Esophagus muscularis mucosa (tissue), 4 donors: ENCODE measurements around the gene ARHGAP15. TPM values are rescaled to one million over a fixed set of nuclear protein-coding genes. Genes with fewer than 3 reads are reported as not detected.

ENCODE experiments used
- DNase-seq: peaks from one replicate; pipeline ENCODE4 v3.0.0-alpha.2; 2017; ENCODE audit errors: extremely low spot score
- H3K27ac ChIP-seq, 4 donors: fragments of 200-600 bp; sonication (generic); replicated peaks in 1 of 4; 1 replicate in 3 of 4; 2 replicates in 1 of 4; pipeline ENCODE4 v1.5.1; 2016 to 2019; ENCODE audit warnings: mild to moderate bottlenecking in 1 of 4
- H3K27me3 ChIP-seq, 4 donors: fragments of 200-600 bp; sonication (generic); one replicate each; pipeline versions ENCODE4 v1.5.1 to v1.6.0; 2016 to 2019
- H3K36me3 ChIP-seq, 4 donors: fragments of 200-600 bp; sonication (generic); one replicate each; pipeline ENCODE4 v1.5.1; 2016 to 2019
- H3K4me1 ChIP-seq, 4 donors: fragments of 200-600 bp; sonication (generic); one replicate each; pipeline ENCODE4 v1.5.1; 2016 to 2019
- H3K4me3 ChIP-seq, 4 donors: fragments of 200-600 bp; sonication (generic); 1 replicate in 2 of 4; 2 replicates in 2 of 4; pipeline ENCODE4 v1.5.1; 2016 to 2019; ENCODE audit warnings: mild to moderate bottlenecking in 4 of 4, moderate library complexity in 1 of 4
- H3K9me3 ChIP-seq, 4 donors: fragments of 200-600 bp; sonication (generic); 1 replicate in 3 of 4; 2 replicates in 1 of 4; pipeline ENCODE4 v1.5.1; 2016 to 2019
- CTCF ChIP-seq, 3 experiments: fragments of 200-600 bp in 2 of 3; fragments of 450-650 bp in 1 of 3; sonication (generic) in 2 of 3; IDR thresholded peaks; one replicate each; pipeline ENCODE4 v1.5.1; 2017 to 2019; ENCODE audit warnings: antibody characterized with exemption in 3 of 3, mild to moderate bottlenecking in 2 of 3, moderate library complexity in 1 of 3
- EP300 ChIP-seq: sonication (generic); formaldehyde crosslinking; IDR thresholded peaks from one replicate; pipeline ENCODE4 v1.6.1; 2017; ENCODE audit warnings: antibody characterized with exemption
- POLR2A ChIP-seq: fragments of 450-650 bp; IDR thresholded peaks from one replicate; pipeline ENCODE4 v1.6.1; 2017; ENCODE audit warnings: antibody characterized with exemption, moderate library complexity, mild to moderate bottlenecking, low read depth
- POLR2AphosphoS5 ChIP-seq, 2 donors: sonication (generic); formaldehyde crosslinking; IDR thresholded peaks; one replicate each; pipeline ENCODE4 v1.6.1; 2017; ENCODE audit warnings: antibody characterized with exemption in 2 of 2
- WGBS: methylation state at CpG from one replicate; pipeline ENCODE4 v1.1.5; 2018; 5-methylcytosine and 5-hydroxymethylcytosine counted together
- intact Hi-C: fragments of 100-400 bp; cut with DNase I; formaldehyde crosslinking; loops from one replicate; pipeline ENCODE4 v1.15.1; 2023
- total RNA-seq, 4 donors: library from RNA; depleted of rRNA; stranded (reverse); fragments of >200 nt; gene quantifications; one replicate each; pipeline versions ENCODE4 v1.1.0 to v1.2.1, GENCODE V29; 2016

Gene ARHGAP15
- total RNA-seq, 4 donors from 2014 or later: 5.4 to 13.3 (median 7.1) TPM

- Histone ChIP-seq H3K27me3 (no peaks in the 10 kb centered on the region), H3K9me3 (no peaks in the 10 kb centered on the region), H3K4me3 (no peak overlapping the region), H3K36me3 (no peaks in the 10 kb centered on the region), H3K4me1 (peaks cover 5 to 17% (median 9%) of the 10 kb centered on the region in 4 donors), H3K27ac (peak overlapping the region in 3 of 4 donors; percentile 50 to 73 (median 61))
- TF ChIP-seq EP300: no peak
- no peak for TF ChIP-seq POLR2AphosphoS5 (IDR thresholded peaks at IDR 0.05)
- TF ChIP-seq CTCF (IDR thresholded peaks at IDR 0.05): no peak
- TF ChIP-seq POLR2A: no peak
- intact Hi-C loops: no loop called here
- 90% methylated on average over 2 of the region's 2 CpGs for WGBS
- no peak for DNase-seq
Measured at GRCh38 chr2:143480086-143480485, 350.9 kb downstream of the ARHGAP15 start.

- intact Hi-C loops: no loop called here
- Histone ChIP-seq H3K4me3 (no peak overlapping the region), H3K27ac (peak overlapping the region; percentile 50 to 73 (median 66)), H3K27me3 (no peaks in the 10 kb centered on the region), H3K4me1 (peaks cover 5 to 10% (median 6%) of the 10 kb centered on the region in 4 donors), H3K9me3 (no peaks in the 10 kb centered on the region), H3K36me3 (no peaks in the 10 kb centered on the region)
- no peak for TF ChIP-seq CTCF (IDR thresholded peaks at IDR 0.05)
- WGBS: 68% methylated on average over 2 of the region's 2 CpGs
- no peak for DNase-seq
Measured at GRCh38 chr2:143480601-143481236, 351.5 kb downstream of the ARHGAP15 start.

DNA sequence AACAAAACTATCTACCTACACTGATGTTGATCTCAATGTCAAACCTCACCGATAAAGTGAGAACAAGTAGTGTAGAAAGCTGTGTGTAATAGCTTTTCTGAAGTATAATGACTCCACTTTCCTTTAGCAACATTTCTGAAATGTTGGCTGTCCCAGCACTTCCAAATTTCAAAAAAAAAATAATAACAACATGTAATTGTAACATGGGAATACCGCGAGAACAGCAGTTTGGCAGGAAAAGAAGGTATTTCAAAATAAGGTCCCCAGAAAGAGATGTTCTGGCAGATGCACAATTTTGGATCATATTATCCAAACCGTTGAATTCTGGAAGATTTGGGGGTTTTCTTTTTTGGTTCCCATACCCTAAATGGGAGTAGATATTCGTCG lies 352.0 kb downstream of the ARHGAP15 start:
- intact Hi-C loops: no loop called here
- 61% methylated on average over 6 of the region's 6 CpGs for WGBS
- Histone ChIP-seq H3K4me3 (no peak overlapping the region), H3K27ac (peak overlapping the region; percentile 50 to 73 (median 66)), H3K36me3 (no peaks in the 10 kb centered on the region), H3K27me3 (no peaks in the 10 kb centered on the region), H3K9me3 (no peaks in the 10 kb centered on the region), H3K4me1 (peaks cover 5 to 8% (median 6%) of the 10 kb centered on the region in 4 donors)
- TF ChIP-seq CTCF (IDR thresholded peaks at IDR 0.05): no peak
- TF ChIP-seq EP300: no peak
- TF ChIP-seq POLR2AphosphoS5 (IDR thresholded peaks at IDR 0.05): no peak
- TF ChIP-seq POLR2A: no peak
- DNase-seq: no peak

DNA sequence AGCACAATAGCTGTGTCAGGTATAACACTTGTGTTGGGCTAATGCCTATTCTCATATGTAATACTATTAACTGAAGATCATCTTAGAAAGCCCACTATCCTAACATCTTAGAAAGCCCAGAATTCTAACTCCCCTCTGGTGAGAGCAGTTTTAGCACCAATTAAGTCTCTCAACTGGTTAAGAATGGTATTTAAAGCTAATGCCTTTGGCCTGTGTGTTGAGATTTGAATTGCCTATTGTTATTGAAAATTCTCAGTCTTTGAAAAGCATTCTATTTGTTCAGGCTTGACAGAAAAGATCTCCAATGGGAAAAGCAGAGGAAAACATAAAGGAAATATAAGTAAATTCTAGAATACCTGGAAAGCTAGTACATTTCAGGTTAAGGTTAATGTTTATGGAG lies 352.5 kb downstream of the ARHGAP15 start:
- H3K27me3 ChIP-seq: no peaks in the 10 kb centered on the region
- intact Hi-C loops: no loop called here
- no peak for TF ChIP-seq EP300
- no peak for TF ChIP-seq CTCF (IDR thresholded peaks at IDR 0.05)
- TF ChIP-seq POLR2A: no peak
- TF ChIP-seq POLR2AphosphoS5 (IDR thresholded peaks at IDR 0.05): no peak
- peak overlapping the region; percentile 50 to 73 (median 66) for H3K27ac ChIP-seq
- no peak overlapping the region for H3K4me3 ChIP-seq
- H3K4me1 ChIP-seq: peaks cover 5 to 8% (median 6%) of the 10 kb centered on the region in 4 donors
- no peaks in the 10 kb centered on the region for H3K9me3 ChIP-seq
- no peaks in the 10 kb centered on the region for H3K36me3 ChIP-seq
- no peak for DNase-seq

DNA sequence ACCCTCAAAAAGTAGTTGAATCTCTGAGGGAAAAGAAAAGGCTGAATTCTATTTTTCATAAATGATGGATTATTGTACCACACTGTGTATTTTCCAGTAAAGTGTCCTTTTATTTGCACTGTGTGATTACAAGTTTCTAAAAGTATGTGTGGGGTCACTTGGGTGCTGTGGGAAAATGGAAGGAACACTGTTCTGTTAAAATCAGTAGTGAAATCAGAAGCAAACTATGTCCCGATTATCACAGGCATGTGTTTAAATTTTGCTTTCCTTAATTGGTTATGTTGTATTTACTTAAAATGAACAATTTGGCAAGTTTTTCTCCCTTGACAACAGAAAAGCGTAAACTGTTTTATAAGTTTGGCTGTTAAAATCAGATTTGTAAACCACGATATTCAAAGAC lies 353.1 kb downstream of the ARHGAP15 start:
- Histone ChIP-seq H3K9me3 (no peaks in the 10 kb centered on the region), H3K27me3 (no peaks in the 10 kb centered on the region), H3K4me3 (no peak overlapping the region), H3K27ac (peak overlapping the region; percentile 49 to 73 (median 66)), H3K4me1 (peaks cover 5 to 8% (median 6%) of the 10 kb centered on the region in 4 donors), H3K36me3 (no peaks in the 10 kb centered on the region)
- WGBS: 46% methylated on average over 3 of the region's 3 CpGs
- intact Hi-C loops: no loop called here
- TF ChIP-seq POLR2A: no peak
- TF ChIP-seq EP300: no peak
- no peak for TF ChIP-seq POLR2AphosphoS5 (IDR thresholded peaks at IDR 0.05)
- no peak for TF ChIP-seq CTCF (IDR thresholded peaks at IDR 0.05)
- no peak for DNase-seq
